GM21825 (cell line): ENCODE measurements around the gene PIGN.
"Not testable (repeated sequence)": the region's sequence is repeated elsewhere in the genome, so short reads cannot be mapped to it uniquely, and the experiment has no call there.

ENCODE experiments used
- ATAC-seq: cut with Tn5 transposase; IDR thresholded peaks from one replicate; pipeline ENCODE4 v1.9.1; 2021; ENCODE audit warnings: mild to moderate bottlenecking, moderate library complexity; ENCODE audit not compliant: unreplicated experiment

Gene PIGN

GRCh38 chr18:62069556-62069955, 117.3 kb downstream of the PIGN start:
- ATAC-seq, result no peak

- no peak for ATAC-seq
Observed at GRCh38 chr18:62066102-62066818, 120.6 kb downstream of the PIGN start.

- ATAC-seq, result no peak
Observed at GRCh38 chr18:62064361-62064760, 122.5 kb downstream of the PIGN start.

- no peak for ATAC-seq
Observed at GRCh38 chr18:62061821-62062478, 124.9 kb downstream of the PIGN start.

- no peak for ATAC-seq
Observed at GRCh38 chr18:62060820-62061219, 126.0 kb downstream of the PIGN start.

- ATAC-seq, result no peak
Observed at GRCh38 chr18:62054929-62055498, 131.8 kb downstream of the PIGN start.

GRCh38 chr18:62048279-62048678, 138.6 kb downstream of the PIGN start:
- no peak for ATAC-seq

GRCh38 chr18:62045316-62045715, 141.5 kb downstream of the PIGN start:
- no peak for ATAC-seq

- ATAC-seq, result no peak
Observed at GRCh38 chr18:62044490-62045000, 142.3 kb downstream of the PIGN start.

- ATAC-seq, result no peak
Observed at GRCh38 chr18:62037989-62038778, 148.7 kb downstream of the PIGN start.

- no peak for ATAC-seq
Observed at GRCh38 chr18:62037012-62037742, 149.7 kb downstream of the PIGN start.

GRCh38 chr18:62034286-62034685, 152.6 kb downstream of the PIGN start:
- ATAC-seq, result not testable (repeated sequence)

- ATAC-seq, result no peak
Observed at GRCh38 chr18:62033756-62034155, 153.1 kb downstream of the PIGN start.

- ATAC-seq, result no peak
Observed at GRCh38 chr18:62033207-62033606, 153.6 kb downstream of the PIGN start.

GRCh38 chr18:62030091-62030985, 156.5 kb downstream of the PIGN start:
- no peak for ATAC-seq

GRCh38 chr18:62028715-62029114, 158.1 kb downstream of the PIGN start:
- ATAC-seq, result no peak

- no peak for ATAC-seq
Observed at GRCh38 chr18:62027914-62028520, 158.8 kb downstream of the PIGN start.

GRCh38 chr18:62026586-62026985, 160.3 kb downstream of the PIGN start:
- ATAC-seq, result no peak

GRCh38 chr18:62024983-62025382, 161.9 kb downstream of the PIGN start:
- ATAC-seq, result no peak
